Cerebellar nuclear complex (tissue), 1 donor: Measurements from ENCODE around the gene SNX9.

Experiments used
- DNase-seq, 2 experiments: peaks; one replicate each; lab custom pipeline; 2025; lab: John Stamatoyannopoulos, UW

SNX9 gene

DNA sequence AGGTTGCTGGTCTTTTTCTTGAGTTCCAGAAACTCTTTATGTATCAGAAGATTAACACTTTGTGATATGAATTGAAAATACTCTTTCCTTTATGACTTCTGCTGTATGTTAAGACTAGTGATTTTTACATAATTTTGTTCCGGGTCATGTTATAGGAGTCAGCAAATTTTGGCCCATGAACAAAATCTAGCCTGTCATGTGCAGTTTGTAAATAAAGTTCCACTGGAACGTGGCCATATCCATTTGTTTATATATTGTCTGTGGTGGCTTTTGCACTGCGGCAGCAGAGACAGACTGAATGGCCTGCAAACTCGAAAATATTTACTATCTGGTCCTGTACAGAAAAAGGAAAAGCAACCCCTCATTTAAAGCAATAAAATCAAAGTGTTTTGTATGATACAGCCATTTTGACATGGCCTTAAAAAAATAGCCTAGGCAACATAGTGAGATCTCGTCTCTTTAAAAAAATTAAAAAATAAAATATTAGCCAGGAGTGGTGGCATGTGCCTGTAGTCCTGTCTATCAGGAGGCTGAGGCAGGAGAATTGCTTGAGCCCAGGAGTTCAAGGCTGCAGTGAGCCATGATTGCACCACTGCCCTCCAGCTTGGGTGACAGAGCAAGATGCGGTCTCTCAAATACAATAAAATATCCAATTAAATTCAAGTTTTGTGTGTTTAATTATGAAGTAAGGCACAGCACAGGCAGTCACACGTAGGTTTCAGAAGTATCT lies 36.9 kb downstream of the SNX9 start:
- DNase-seq, result no peak

DNA sequence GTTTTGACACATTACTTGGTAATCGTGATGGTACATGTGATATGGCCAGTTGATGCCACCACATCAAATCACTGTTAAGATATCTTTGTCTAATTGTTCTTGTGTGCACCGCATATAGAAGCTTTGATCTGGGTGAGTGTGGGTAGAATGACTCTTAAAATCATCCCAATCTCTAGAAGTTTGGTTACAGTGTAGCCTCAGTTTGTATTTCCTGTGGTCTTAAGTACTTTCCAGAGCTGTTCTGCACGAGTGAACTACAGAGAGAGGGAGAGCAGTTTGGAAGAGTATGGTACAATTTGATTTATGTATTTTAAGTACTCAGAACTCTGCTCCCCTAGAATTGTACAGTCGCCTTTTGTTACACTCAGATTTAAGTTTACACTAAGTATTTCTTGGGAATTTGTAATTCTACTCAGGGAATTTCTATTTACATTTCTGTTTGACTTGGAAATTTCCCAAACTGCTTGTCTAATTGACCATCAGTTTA lies 37.5 kb downstream of the SNX9 start:
- no peak for DNase-seq

DNA sequence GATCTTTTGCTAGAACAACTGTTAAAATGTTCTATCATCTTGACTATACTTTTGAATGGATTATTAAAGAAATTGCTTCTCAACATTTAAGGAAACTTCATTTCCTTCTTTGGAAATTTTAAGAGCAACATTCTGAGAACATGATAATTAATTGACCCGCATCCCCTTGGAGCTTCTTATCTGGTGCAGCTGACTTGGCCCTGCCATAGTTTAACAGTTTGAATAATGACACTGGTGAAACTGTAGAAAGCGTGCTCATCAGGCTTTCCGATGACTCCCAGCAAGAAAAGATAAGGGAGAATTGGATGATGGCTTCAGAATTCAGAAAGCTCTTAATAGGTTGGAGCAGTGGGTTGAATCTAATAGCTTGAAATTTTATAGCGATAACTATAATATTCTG lies 38.1 kb downstream of the SNX9 start:
- no peak for DNase-seq

DNA sequence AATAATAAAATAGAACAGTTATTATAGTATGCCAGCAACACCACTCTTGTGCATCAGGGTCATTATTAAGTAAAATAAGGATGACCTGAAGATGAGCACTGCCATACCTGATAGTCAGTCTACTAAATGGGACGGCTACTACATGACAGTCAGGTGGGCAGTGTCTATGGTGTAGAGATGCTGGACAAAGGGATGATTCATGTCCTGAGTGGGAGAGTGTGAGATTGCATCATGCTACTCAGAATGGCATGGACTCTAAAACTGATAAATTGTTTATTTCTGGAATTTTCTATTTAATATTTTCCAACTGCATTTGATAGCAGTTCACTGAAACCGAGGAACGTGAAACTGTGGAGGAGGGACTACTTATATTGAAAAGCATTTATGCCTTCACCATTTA lies 38.8 kb downstream of the SNX9 start:
- DNase-seq, result no peak

DNA sequence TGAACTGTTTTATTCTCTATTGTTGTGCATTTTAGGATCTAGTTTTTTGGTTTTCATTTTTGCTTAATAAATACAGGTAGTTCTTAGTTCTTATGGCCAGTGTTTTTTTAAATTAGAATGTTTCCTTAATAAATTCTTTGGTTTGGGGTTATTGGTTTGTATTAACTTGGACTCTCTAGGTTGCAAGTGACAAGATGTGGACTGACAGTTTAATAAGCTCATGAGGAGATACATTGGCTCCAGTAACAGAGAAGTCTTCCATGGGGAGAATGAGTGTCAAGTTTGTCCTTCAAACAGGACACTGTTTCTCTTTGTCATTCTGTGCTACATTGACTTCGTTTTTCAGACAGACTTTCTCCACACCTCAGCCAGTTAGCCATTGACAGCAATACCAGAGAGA lies 39.7 kb downstream of the SNX9 start:
- DNase-seq, result no peak

DNA sequence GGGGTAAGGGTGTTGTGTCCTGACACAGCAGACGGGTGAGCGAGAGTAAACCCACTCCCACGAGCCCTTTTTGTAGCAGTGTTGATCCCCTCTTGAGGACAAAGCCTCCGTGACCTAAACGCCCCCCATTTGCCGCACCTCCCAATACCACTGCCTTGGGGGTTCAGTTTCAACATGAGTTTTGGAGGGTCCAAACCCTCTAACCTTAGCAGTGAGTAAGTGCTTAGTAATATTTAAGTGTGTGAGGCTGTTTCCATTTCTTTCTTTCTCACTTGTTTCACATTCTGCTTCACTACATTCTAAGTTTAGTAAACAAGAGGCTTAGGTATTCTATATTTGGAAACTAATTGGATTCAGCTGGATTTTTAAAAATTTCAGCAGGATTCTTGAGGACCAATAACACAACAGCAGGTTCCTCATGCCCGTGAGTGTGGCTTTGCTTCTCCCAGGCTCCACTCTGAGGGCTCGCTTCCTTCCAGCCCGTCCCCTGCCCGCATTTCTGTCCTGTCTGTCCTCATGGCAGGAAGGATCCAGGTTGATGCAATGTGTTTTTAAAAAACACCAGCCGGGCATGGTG lies 41.2 kb downstream of the SNX9 start:
- DNase-seq, result no peak

DNA sequence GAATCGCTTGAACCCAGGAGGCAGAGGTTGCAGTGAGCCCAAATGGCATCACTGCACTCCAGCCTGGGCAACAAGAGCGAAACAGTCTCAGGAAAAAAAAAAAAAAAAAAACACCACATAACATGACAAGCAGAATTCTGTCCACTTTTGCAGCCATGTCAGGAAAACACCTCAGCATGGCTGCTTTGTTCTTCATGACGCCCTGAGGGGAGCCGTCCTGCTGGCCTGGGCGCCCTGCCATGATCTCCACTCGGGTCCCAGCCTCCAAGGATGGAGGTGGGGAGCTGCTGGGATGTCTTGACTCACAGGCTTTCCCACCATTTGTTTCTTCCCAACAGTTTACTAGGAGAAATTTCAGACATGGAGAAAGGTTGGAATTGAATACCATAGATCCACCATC lies 42.2 kb downstream of the SNX9 start:
- no peak for DNase-seq

DNA sequence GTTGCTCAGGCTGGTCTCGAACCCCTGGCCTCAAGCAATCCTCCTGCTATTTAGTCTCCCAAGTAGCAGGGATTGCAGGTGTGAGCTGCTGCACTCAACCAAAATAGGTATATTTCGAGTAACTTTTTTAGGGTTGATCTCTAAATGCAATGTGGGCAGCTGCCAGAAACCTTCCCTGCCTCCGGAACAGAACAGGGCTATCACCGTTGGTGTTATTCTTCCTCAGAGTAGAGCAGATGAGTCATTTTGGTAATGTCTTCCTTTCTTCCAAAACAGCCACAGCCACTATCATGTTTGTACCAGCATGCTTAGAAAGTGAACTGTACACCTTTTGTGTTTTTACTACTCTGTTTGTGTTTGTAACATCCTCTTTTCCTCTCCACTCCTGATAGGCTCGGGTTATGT lies 44.1 kb downstream of the SNX9 start:
- DNase-seq, result no peak

DNA sequence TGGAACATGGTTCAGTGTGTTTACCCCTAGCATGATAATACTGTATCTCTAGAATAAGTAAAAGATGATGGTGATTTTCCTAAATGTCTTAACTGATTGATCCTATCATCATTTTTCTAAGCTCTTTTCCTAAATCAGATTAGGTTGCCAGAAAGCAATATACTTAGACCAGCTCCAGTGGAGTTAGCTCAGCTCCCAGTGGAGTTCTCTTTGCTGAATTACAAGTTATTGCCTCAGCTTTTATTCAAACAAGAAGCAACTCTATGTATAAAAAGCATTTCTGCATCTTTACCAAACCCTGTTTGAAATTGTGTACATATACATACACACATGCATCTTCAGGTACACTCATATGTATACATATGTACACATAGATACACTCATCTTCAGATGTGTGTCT lies 44.9 kb downstream of the SNX9 start:
- DNase-seq, result no peak

DNA sequence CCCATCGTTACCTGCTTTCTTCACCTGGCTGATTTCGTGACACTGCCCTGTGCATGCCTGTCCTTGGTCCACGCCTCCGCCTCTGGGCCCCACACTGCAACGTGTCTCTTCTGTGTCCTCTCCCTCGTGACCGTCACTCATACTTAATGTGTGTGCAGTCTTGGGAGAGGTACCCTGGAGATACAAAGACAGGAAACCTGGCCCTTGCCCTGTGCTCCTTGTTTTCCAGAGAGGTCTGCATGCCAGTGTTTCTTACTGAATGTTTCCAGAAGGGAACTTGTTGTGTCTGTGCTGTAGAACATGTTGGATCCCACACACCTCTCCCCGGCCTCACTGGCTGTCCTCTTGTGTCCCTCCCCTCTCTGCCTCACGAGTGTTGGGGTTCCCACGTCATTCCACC lies 45.8 kb downstream of the SNX9 start:
- DNase-seq, result no peak

DNA sequence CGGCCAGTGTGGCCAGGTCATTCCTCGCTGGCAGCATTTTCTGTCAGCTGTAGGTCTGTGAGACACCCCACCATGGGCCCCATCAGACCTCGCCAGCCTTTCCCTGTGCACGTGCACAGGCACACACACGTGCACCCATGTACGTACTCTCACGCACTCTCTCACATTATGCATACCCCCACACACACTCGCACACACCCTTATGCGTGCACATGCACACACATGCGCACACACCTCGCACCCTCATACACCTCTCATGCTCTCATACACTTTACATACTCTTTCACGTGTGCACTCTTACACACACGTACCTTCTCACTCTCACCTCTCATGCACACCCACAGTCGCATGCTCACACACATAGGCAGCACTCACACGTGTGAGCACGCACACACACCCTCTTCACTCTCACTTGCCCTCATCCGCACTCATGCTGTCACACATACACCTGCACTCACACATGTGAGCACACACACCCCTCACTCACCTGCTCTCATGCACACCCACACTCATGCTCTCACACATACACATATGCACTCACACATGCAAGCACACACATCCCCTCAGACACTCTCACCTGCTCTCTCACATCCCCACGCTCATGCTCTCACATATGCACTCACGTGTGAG lies 46.7 kb downstream of the SNX9 start:
- no peak for DNase-seq

DNA sequence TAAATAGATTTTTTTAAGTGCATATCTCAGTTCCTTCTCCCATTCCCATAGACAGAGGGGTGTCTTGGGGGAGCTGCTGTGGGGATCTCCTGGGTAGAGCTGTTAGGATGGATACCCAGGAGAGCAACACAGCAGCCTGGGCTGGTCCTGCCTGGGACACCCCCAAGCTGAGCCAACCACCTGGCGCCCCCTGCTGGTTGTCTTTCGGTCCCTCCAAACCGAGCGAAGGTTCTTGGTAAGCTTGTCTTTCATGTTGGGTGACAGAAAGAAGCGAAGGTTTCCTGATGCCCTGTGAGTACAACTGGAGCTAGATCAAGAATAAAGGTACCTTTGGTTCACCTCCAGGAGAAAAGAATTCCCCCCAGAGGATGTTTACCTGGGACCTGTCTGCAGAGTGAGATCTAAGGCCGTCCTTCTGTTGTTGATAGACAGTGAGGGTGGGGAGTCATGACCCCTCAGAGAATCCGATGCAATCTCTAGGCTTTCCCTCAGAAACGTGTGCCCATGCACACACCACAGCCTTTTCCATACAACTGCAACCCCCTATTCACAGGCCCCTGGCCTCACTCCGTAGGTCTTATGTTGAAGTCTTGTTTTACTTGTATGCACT lies 50.8 kb downstream of the SNX9 start:
- DNase-seq, result no peak

DNA sequence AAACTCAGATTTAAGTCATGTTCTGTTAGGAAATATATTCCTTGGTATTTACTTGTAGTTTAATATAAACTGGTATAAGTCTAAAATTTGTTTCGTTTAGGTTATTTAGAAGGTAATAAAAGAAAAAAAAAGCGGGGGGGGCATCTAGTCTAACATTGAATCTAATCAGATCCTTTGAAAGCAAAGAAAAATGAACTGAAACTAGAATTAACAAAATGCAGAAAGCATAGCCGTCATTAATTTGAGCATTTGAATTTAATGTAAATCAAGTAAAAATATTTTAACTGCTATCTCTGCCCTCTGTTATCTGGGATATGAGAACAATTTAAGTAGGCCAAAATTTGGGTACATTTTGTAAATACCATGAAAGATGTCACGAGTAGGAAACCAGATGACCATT lies 54.1 kb downstream of the SNX9 start:
- no peak for DNase-seq

DNA sequence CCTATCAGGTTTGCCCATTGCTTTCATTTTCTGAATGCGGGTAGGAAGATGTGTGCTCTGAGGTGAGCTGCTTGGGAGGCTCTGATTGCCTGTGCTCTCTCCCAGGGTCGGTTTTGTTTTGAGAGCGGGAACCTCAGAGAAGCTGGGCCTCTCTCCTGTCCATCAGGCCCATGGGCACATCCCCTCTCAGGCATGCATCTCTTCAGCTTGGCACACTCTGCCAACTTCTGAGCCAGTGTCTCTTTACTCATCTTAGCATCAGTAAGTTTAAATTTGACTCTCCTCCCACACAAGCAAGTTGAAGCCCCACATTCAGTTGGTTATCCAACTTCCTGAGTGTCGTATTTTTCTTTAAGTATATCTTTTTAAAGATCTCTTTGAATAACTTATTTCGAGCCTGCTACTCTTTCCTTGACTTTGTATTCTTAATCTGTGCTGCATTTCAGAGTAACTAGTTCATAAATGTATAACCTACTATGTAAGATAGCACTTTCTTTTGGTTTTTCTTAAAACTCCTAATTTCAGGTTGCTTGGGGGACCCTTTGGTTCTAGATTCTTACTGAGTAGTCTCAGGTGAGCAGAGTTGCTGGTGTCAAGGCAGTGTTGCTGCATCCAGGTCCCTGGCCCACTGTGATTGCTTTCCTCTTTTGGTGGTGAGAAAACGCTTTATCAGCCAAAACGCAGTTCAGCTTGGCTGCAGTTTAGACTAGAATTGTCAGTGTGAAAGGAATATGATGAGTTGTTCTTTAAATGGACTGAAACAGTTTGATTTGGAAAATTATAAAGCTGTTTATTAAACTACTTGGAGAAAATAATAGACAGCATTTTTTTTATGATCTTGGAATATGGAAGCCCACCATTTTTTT lies 54.8 kb downstream of the SNX9 start:
- no peak for DNase-seq

DNA sequence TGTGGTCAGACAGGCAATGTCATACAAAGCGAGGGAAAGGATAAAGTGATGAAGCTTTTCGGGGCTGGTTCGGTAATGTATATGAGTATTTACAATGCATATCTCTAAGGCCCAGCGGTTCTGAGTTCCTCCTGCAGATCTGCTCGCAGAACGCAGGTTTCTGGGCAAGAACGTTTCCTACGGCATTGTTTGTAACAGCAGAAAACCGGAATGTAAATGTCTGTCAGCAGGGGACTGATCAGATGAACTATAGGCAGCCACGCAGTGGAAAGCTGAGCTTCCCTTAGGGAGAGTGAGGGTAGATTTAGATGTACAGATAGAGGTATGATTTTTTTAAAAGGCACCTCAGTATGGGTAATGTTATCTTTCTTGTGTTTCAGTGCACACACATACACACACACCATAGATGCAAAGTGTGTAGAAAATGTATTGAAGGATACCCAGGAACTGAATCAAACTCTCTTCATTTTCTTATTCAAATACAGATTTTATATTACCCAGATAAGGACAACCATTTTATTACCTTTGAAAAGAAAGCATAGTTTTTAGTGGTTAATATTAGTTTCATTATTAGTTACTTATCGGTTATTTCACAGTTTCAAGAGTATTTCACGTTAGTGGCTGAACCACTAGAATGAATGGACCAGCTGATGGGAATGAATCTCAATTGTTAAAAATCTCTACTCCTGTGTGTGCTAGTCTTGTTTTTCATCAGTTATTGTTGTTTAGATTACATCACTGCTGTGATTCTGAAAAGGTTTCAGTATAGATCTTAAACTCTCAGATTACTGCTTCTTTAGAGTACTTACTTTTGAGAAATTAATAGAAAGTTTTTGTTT lies 56.2 kb downstream of the SNX9 start:
- DNase-seq, result no peak

DNA sequence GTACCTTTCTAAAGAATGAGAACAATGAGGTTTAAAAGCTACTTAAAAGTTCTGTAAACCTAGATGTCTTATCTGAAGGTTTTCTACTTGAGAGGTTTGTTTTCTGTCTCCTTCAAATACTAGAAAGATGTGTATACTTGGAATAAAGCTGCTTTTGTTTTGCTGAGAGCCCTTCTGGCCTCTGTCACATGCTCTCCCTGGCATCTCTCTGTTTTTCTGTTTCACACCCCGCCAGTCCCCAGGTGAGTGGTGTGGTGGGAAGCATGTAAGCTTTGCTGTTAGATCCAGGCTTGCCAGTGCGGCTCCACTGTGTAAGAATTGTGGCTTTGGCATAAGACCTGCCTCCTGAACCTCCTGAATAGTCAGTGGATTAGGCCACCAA lies 56.8 kb downstream of the SNX9 start:
- no peak for DNase-seq

DNA sequence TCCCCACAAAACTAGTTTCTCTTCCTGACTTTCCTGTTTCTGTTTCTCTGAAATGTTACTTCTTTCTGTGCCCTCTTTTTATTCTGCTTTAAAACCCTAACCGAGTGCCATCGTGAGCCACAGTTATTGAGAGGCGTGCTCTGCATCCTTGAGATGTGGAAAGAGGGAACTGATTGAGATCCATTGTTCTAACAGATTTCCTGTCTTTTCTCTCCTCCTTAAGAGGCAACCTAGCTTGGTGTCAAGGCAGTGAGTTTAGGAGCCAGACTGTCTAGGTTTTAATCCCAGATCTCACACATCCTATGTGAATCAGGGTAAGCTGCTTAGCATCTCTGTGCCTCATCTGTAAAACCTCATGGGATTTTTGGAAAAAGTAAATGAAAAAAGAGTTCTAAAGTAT lies 57.5 kb downstream of the SNX9 start:
- no peak for DNase-seq

DNA sequence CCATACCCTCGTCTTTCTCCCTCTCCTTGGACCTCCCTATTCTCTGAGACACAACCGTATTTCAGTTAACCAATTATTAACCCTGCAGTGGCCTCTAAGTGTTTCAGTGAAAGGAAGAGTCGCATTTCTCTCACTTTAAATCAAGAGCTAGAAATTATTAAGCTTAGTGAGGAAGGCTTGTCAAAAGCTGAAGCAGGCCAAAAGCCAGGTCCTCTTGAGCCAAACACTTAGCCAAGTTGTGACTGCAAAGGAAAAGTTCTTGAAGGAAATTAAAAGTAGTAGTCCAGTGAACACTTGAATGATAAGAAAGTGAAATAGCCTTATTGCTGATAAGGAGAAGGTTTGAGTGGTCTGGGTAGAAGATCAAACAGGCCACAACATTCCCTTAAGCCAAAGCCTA lies 58.3 kb downstream of the SNX9 start:
- DNase-seq, result no peak

DNA sequence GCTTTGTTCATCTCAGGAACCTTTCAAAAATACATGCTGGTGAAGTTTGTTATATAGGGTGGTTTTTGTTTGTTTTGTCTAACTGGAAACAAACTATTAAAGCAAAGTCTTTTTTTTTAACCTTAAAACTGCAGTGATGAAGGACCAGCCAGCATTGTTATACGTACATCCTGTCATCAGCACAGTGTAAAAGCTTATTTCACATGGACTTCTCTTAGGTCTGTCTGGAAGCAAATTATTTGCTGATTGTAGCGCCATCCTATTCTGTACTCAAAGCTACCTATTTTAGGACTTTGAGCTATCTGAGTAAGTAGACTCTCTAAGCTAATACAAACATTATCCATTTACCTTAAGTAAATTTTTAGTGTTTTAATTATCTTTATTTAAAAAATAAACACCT lies 61.7 kb downstream of the SNX9 start:
- no peak for DNase-seq

DNA sequence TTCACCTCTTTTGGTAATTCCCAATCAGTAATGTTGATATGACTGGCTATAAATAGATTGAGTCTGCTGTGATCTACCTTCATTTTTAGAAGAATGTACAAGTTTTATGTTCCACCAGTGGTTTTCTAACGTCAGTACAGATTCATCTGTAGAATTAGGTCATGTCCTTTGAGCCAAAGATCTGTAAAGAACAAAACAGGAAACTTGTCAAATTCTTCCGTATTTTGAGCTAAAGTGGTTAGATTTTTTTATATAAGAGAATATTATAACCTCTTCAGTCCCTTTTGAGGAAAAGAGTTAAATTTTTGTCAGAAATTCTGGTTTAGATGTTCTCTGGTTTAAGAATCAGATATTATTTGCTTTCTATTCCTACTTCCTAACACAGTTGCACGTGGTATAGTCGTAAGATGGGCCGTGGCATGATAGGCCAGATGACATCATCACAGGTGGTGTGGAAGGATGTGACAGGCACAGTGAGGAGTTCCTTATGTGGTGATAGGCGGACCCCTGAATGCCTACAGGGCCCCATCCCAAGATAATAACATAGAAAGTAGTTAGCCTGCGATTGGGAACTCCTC lies 62.3 kb downstream of the SNX9 start:
- no peak for DNase-seq

DNA sequence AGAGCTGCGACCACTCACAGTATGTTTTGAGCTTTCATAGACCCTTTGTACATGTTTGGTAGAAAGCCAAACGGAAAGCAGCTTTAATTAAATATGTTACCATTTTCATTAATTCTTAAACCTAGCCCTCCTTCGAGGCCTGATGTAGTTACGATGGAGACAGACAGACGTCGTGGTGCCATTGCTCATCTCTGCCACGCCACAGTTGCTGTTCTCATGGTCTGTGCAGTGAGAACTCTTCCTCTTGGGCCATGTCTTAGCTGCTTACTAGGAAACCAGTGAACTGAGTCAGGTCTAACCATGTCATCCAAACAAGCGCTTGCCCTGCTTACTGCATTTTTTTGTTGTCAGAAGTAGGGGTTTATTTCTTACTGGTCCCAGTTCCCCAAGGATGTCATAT lies 62.8 kb downstream of the SNX9 start:
- DNase-seq, result no peak
